Panc1 (cell line): ENCODE results near the gene DEPDC5. TPM values are rescaled to one million over a fixed set of nuclear protein-coding genes. Genes with fewer than 3 reads are reported as not detected.

Experiments used
- ATAC-seq: fragments of 200-7000 bp; cut with Tn5 transposase; 2 replicates; pipeline ENCODE4 v1.9.1; 2020; ENCODE audit warnings: mild to moderate bottlenecking, moderate library complexity
- BruUV-seq: library from RNA; stranded (reverse); fragments of 400-500 nt; replicated peaks from 2 replicates; lab custom pipeline; 2021; lab: Mats Ljungman, UMichigan
- CTCF ChIA-PET: fragments of 300-600 bp; sonication (Branson Sonifier 250); formaldehyde crosslinking; loops from one replicate; lab custom pipeline; 2022; ENCODE audit warnings: antibody characterized with exemption; lab: Charles Lee
- POLR2A ChIA-PET: fragments of 300-600 bp; sonication (Branson Sonifier 250); formaldehyde crosslinking; loops from one replicate; lab custom pipeline; 2022; ENCODE audit warnings: antibody characterized with exemption; lab: Charles Lee
- DNase-seq: peaks from one replicate; pipeline ENCODE4 v3.0.0-alpha.2; 2010; ENCODE audit warnings: low read depth, low spot score
- H3K27ac ChIP-seq: 2 replicates; pipeline ENCODE4 v1.5.1; 2011; ENCODE audit warnings: mild to moderate bottlenecking, low read length, inconsistent platforms
- H3K27me3 ChIP-seq: fragments of 200-500 bp; sonication (Bioruptor generic); 2 replicates; pipeline ENCODE4 v1.6.0; 2014; ENCODE audit warnings: low read length, inconsistent platforms; ENCODE audit not compliant: control insufficient read depth, insufficient read depth
- H3K36me3 ChIP-seq: fragments of 200-500 bp; sonication (Bioruptor generic); 2 replicates; pipeline ENCODE4 v1.5.1; 2014; ENCODE audit warnings: inconsistent platforms, mild to moderate bottlenecking, low read length, moderate library complexity; ENCODE audit not compliant: control insufficient read depth, insufficient read depth
- H3K4me1 ChIP-seq: 2 replicates; pipeline ENCODE4 v1.5.1; 2011; ENCODE audit warnings: inconsistent platforms, mild to moderate bottlenecking, low read length, moderate library complexity; ENCODE audit not compliant: control insufficient read depth, insufficient read depth
- H3K4me3 ChIP-seq, 2 experiments: 2 replicates each; pipeline ENCODE4 v1.5.1; 2011 to 2012; ENCODE audit warnings: low read depth in 2 of 2, low read length in 2 of 2, mild to moderate bottlenecking in 2 of 2, inconsistent platforms in 1 of 2, moderate library complexity in 1 of 2
- H3K9me3 ChIP-seq: fragments of 200-500 bp; sonication (Bioruptor generic); 2 replicates; pipeline ENCODE4 v1.5.1; 2014; ENCODE audit warnings: low read depth, mild to moderate bottlenecking, inconsistent platforms, low read length, moderate library complexity; ENCODE audit not compliant: control insufficient read depth, insufficient read depth
- POLR2AphosphoS5 ChIP-seq: IDR thresholded peaks from 2 replicates; pipeline ENCODE4 v1.6.1; 2012; ENCODE audit warnings: mild to moderate bottlenecking, low read depth, low read length, moderate library complexity
- SIN3A ChIP-seq: IDR thresholded peaks from 2 replicates; pipeline ENCODE4 v1.6.1; 2012; ENCODE audit warnings: low read depth, mild to moderate bottlenecking, low read length, moderate library complexity, borderline replicate concordance; ENCODE audit not compliant: insufficient read depth
- TCF7L2 ChIP-seq: IDR thresholded peaks from 2 replicates; pipeline ENCODE4 v1.6.1; 2011; ENCODE audit warnings: mild to moderate bottlenecking, low read depth, low read length, inconsistent platforms
- in situ Hi-C: cut with HindIII; loops from 2 replicates; pipeline ENCODE4 v1.10.0; 2016; ENCODE audit warnings: low sequenced_read_pairs, low pct_unique_long_range_greater_than_20kb
- intact Hi-C: fragments of 100-400 bp; cut with micrococcal nuclease; formaldehyde crosslinking; loops from one replicate; pipeline ENCODE4 v1.10.0; 2022; ENCODE audit not compliant: unreplicated experiment
- total RNA-seq: library from RNA; stranded (reverse); gene quantifications from one replicate; pipeline ENCODE4 v1.2.1, GENCODE V29; 2021; ENCODE audit not compliant: unreplicated experiment
- TF ChIP-seq, protein P1 (sequence below), 2 experiments: IDR thresholded peaks; 2 replicates each; pipeline ENCODE4 v1.6.1; 2011 to 2012; ENCODE audit warnings: low read depth in 2 of 2, control low read depth in 1 of 2, low read length in 1 of 2, mild to moderate bottlenecking in 1 of 2, moderate library complexity in 1 of 2; ENCODE audit not compliant: insufficient read depth in 1 of 2
- TF ChIP-seq, protein P2 (sequence below): fragments of 450-650 bp; IDR thresholded peaks from 2 replicates; pipeline ENCODE4 v1.5.1; 2017; ENCODE audit warnings: mild to moderate bottlenecking

The DEPDC5 gene
- total RNA-seq, 1 experiment from 2014 or later, result 20.2 TPM

DNA sequence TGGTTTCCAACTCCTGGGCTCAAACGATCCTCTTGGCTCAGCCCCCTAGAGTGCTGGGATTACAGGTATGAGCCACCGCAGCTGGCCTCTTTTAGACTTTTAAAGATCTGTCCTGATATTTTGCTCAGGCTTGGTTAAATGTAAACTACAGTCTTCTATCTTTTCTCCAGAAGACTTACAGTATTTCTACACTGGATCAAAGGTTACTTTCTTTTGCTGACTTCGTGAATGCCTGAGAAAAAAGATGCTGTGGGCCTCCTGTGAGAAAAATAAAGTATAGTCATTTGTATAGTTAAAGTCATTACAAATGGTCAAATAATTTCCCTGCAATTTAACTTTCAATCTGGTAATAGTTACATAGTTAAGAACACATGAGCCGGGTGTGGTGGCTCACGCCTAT is 19.6 kb downstream of the DEPDC5 start:
- no peak overlapping the region for H3K27ac ChIP-seq
- H3K4me1 ChIP-seq, result no peaks in the 10 kb centered on the region
- H3K9me3 ChIP-seq, result no peaks in the 10 kb centered on the region
- ChIA-PET POLR2A (no interaction called here), CTCF (no interaction called here)
- no TSS peak for BruUV-seq
- H3K4me3 ChIP-seq, result no peak overlapping the region
- H3K27me3 ChIP-seq, result no peaks in the 10 kb centered on the region
- ATAC-seq (no peak), DNase-seq (no peak)
- in situ Hi-C loops, result no loop called here
- TF ChIP-seq POLR2AphosphoS5, result no peak
- TF ChIP-seq, protein P1, sequence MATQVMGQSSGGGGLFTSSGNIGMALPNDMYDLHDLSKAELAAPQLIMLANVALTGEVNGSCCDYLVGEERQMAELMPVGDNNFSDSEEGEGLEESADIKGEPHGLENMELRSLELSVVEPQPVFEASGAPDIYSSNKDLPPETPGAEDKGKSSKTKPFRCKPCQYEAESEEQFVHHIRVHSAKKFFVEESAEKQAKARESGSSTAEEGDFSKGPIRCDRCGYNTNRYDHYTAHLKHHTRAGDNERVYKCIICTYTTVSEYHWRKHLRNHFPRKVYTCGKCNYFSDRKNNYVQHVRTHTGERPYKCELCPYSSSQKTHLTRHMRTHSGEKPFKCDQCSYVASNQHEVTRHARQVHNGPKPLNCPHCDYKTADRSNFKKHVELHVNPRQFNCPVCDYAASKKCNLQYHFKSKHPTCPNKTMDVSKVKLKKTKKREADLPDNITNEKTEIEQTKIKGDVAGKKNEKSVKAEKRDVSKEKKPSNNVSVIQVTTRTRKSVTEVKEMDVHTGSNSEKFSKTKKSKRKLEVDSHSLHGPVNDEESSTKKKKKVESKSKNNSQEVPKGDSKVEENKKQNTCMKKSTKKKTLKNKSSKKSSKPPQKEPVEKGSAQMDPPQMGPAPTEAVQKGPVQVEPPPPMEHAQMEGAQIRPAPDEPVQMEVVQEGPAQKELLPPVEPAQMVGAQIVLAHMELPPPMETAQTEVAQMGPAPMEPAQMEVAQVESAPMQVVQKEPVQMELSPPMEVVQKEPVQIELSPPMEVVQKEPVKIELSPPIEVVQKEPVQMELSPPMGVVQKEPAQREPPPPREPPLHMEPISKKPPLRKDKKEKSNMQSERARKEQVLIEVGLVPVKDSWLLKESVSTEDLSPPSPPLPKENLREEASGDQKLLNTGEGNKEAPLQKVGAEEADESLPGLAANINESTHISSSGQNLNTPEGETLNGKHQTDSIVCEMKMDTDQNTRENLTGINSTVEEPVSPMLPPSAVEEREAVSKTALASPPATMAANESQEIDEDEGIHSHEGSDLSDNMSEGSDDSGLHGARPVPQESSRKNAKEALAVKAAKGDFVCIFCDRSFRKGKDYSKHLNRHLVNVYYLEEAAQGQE (IDR thresholded peaks at IDR 0.05; ENCODE audit: insufficient read depth in 1 of 2, low read depth in 2 of 2, low read length in 1 of 2), result no peak
- no peak for TF ChIP-seq SIN3A
- TF ChIP-seq, protein P2, sequence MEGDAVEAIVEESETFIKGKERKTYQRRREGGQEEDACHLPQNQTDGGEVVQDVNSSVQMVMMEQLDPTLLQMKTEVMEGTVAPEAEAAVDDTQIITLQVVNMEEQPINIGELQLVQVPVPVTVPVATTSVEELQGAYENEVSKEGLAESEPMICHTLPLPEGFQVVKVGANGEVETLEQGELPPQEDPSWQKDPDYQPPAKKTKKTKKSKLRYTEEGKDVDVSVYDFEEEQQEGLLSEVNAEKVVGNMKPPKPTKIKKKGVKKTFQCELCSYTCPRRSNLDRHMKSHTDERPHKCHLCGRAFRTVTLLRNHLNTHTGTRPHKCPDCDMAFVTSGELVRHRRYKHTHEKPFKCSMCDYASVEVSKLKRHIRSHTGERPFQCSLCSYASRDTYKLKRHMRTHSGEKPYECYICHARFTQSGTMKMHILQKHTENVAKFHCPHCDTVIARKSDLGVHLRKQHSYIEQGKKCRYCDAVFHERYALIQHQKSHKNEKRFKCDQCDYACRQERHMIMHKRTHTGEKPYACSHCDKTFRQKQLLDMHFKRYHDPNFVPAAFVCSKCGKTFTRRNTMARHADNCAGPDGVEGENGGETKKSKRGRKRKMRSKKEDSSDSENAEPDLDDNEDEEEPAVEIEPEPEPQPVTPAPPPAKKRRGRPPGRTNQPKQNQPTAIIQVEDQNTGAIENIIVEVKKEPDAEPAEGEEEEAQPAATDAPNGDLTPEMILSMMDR, result no peak
- TF ChIP-seq TCF7L2, result no peak
- intact Hi-C loops, result no loop called here
- 0 out of 2 replicates have a peak, but pooled peaks cover 1% of the 10 kb centered on the region for H3K36me3 ChIP-seq

DNA sequence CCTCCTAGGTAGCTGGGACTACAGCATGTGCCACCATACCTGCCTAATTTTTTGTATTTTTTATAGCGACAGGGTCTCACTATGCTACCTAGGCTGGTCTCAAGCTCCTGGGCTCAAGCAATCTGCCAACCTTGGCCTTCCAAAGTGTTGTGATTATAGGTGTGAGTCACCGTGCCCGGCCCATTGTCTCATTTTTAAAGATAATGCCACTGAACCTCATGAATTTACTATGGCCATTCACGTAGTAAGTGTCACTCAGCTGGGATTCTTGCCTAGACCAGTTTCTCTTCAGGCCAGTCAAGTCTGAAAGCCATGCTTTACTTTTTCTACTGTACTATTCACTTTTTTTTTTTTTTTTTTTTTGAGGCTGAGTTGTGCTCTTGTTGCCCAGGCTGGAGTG is 22.4 kb downstream of the DEPDC5 start:
- Histone ChIP-seq H3K36me3 (peaks cover 2% of the 10 kb centered on the region; the same call in 1 of the 2 replicates), H3K4me3 (no peak overlapping the region), H3K4me1 (no peaks in the 10 kb centered on the region), H3K9me3 (no peaks in the 10 kb centered on the region), H3K27ac (no peak overlapping the region), H3K27me3 (no peaks in the 10 kb centered on the region)
- ATAC-seq, result no peak
- DNase-seq, result no peak
- ChIA-PET CTCF (no interaction called here), POLR2A (no interaction called here)
- no TSS peak for BruUV-seq
- intact Hi-C loops, result no loop called here
- no peak for TF ChIP-seq SIN3A
- TF ChIP-seq POLR2AphosphoS5, result no peak
- TF ChIP-seq, protein P2, result no peak
- no peak for TF ChIP-seq TCF7L2
- TF ChIP-seq, protein P1 (IDR thresholded peaks at IDR 0.05; ENCODE audit: insufficient read depth in 1 of 2, low read depth in 2 of 2, low read length in 1 of 2), result no peak
- in situ Hi-C loops, result no loop called here
